ENCODE results near the gene PSMD14.

The PSMD14 gene

GRCh38 chr2:161381546-161381945, 73.3 kb downstream of the PSMD14 start:
- no peak for DNase-seq (ENCODE audit: low read depth in 2 of 3, low spot score in 1 of 3)

DNA sequence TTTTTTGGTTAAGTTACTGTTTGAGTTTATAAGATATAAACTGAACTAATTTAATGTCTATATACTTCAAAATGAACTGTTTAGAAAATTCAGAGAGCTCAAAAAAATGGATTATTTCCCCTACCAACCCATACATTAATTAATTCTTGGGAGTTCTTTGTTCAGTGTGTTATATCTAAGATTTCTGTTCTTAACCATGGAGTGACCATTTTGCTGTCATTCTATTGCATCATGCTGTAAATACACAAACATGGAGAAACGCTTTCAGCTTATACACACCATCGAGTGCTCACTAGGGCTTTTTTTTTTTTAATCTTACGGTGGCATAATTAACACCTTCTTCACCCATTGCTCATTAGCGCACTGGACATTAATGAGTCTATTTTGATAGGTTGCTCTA, 74.5 kb downstream of the PSMD14 start:
- DNase-seq (ENCODE audit: low read depth in 2 of 3, low spot score in 1 of 3): no peak

- no peak for DNase-seq (ENCODE audit: low read depth in 2 of 3, low spot score in 1 of 3)
Observed at GRCh38 chr2:161384864-161385263, 76.6 kb downstream of the PSMD14 start.

DNA sequence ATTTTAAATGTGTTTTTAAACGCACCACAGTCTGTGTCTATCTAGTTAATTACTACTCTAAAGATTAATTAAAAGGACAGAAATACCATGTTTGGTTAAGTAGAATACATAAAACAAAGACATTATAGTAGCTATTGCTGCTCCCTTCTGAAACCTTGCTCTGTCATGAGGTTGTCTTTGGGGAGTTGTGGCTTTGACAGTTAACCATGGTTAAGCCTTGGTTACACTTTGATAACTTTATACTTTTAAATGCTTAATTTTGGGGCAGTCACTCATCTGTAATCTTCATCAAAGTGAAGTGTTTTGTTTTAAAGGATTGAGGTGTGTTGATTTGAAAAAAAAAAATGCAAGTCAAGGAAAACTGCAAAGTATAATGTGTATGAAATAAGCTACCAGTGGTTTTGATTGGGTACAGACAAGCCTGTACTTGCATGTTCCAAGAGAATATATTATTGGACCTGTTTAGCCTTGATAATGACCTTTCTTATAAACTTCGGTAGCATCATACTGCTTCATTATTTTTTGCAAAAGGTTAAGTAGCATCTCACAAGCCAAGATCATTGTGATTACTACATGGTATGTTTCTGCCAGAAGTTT, 78.1 kb downstream of the PSMD14 start:
- no peak for DNase-seq (ENCODE audit: low read depth in 2 of 3, low spot score in 1 of 3)

DNA sequence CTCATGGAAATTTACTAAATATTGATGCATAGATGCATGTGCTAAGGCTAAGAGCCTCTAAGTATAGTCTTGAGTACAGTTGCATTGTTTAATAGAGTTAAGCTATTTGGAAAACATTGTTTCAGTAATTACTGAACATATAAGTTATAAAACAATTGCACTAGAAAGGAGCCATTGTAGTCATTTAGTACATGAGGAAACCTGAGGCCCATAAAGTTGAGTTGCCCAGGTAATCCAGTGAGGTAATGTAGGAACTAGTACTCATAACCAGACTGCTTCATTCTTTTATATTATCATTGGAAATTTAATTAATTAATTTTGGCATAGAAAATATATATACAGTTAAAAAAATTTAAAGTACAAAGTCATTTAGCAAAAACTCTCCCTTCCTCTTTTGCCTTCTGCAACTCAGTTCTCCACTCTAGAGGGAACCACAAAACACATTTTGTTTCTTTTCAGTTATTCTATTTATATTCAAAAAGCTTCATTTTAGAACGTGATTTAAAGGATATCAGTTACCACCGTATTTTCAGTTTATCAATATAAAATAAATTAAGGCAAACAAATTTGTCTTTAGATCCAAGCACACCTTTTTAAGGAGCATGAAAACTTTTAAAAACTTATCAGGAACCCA, 80.0 kb downstream of the PSMD14 start:
- no peak for DNase-seq (ENCODE audit: low read depth in 2 of 3, low spot score in 1 of 3)

DNA sequence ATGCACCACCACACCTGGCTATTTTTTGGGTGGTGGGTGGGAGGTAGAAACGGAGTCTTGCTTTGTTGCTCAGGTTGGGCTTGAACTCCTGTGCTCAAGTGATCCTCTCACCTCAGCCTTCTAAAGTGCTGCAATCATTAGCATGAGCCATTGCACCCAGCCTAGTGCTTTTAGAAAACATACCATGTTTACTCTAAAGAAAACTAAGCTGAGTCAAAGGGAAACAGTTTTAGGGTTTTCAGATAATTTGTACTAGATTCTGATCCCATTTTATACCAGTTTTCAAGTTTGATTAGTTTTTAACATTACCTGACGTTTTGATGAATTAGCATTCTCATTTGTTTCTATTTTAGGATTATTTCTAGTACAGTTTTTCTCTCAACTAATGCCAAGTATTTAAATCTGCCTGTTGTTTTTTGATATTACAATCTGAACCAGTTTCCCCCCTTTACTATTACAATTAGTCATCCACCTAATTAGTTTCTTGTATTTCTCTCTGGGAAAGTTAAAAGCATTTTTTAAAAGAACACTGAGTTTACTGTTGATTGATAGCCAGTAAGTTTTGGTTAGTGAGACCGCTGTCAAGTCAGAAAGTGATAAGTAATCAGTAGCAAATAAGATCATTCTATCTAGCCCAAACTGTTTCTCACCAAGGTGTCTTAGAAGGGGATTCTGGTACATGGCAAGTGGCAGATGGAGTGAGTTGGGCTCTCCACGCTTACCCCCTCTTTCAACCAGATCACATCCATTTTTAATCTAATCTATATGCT, 83.7 kb downstream of the PSMD14 start:
- no peak for DNase-seq (ENCODE audit: low read depth in 2 of 3, low spot score in 1 of 3)

- no peak for DNase-seq (ENCODE audit: low read depth in 2 of 3, low spot score in 1 of 3)
Observed at GRCh38 chr2:161400076-161400475, 91.9 kb downstream of the PSMD14 start.

DNA sequence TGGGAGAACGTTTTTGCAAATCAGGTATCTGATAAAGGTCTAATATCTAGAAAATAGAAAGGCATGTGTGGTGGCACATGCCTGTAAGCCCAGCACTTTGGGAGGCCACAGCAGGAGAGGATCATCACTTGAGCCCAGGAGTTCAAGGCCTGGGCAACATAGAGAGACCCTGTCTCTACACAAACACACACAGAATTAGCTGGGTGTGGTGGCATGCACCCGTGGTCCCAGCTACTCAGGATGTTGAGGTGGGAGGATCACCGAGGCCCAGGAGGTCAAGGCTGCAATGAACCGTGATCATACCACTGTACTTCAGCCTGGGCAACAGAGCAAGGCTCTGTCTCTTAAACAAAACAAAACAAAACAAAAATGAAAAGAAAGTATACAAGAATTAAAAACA, 94.1 kb downstream of the PSMD14 start:
- DNase-seq (ENCODE audit: low read depth in 2 of 3, low spot score in 1 of 3): no peak

- no peak for DNase-seq (ENCODE audit: low read depth in 2 of 3, low spot score in 1 of 3)
Observed at GRCh38 chr2:161406316-161406715, 98.1 kb downstream of the PSMD14 start.

GRCh38 chr2:161407597-161407996, 99.4 kb downstream of the PSMD14 start:
- DNase-seq (ENCODE audit: low read depth in 2 of 3, low spot score in 1 of 3): no peak

- no peak for DNase-seq (ENCODE audit: low read depth in 2 of 3, low spot score in 1 of 3)
Observed at GRCh38 chr2:161409308-161409907, 101.2 kb downstream of the PSMD14 start.

DNA sequence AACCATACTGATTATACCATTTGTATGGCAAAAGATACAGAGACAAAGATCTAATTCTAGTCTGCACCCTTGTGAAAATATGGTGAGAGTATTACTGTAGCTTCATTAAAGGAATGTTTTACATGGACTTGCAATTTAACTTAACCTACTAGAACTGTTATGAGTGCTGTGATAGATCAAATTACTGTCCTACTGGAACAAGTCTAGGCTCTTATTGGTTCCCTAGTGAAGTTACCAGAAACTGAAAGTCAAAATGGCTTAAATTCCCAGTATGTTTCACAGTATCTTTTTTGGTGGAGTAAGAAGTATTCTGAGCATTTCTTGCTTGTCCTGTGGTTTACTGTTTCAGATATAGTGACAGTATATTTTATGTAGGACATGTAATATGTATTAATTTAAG, 104.1 kb downstream of the PSMD14 start:
- no peak for DNase-seq (ENCODE audit: low read depth in 2 of 3, low spot score in 1 of 3)

GRCh38 chr2:161414042-161415033, 106.1 kb downstream of the PSMD14 start:
- DNase-seq (ENCODE audit: low read depth in 2 of 3, low spot score in 1 of 3): no peak

DNA sequence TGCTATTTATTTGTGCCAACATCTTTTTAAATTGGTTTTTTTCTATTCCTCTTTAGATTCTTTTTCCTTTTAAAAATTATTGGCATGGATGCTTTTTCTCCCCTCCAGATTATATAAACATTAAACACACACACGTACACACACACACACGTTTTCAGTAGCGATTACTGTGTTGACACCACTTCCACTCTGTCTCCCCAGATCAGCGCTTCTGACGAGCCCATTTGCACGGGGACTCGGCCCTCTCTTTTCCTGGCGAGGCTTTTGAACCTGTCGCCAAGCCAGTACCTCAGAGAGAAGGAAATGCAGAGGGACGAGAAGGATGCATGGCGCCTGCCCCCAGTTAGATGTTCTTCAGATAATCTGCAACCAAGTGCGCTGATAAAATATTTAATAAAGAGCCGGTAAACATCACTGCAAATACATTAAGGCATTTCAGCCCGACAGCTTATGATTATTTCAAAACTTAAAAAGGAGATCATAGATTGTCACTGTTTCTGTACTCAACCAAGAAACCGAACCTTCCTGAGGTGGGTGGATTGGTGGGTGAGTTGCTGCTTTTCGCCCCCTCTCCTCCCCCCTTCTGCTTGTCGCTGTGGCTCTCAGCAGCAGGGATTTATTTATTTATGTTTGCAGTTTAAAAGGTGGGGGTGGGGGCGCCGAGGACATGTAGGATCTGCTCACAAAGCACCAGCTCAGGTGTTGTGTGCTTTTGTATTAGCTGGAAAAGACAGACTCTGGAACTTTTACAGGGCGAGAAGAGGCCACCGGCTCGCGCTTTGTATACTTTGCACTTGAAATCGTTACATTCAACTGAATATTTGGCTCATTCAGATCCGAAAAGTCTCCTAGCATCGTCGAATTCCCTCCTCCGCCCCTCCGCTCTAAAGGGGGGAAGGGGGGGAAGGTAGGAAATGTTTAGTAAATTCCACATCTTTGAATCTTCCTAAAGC, 107.1 kb downstream of the PSMD14 start:
- DNase-seq (ENCODE audit: low read depth in 2 of 3, low spot score in 1 of 3): no peak

DNA sequence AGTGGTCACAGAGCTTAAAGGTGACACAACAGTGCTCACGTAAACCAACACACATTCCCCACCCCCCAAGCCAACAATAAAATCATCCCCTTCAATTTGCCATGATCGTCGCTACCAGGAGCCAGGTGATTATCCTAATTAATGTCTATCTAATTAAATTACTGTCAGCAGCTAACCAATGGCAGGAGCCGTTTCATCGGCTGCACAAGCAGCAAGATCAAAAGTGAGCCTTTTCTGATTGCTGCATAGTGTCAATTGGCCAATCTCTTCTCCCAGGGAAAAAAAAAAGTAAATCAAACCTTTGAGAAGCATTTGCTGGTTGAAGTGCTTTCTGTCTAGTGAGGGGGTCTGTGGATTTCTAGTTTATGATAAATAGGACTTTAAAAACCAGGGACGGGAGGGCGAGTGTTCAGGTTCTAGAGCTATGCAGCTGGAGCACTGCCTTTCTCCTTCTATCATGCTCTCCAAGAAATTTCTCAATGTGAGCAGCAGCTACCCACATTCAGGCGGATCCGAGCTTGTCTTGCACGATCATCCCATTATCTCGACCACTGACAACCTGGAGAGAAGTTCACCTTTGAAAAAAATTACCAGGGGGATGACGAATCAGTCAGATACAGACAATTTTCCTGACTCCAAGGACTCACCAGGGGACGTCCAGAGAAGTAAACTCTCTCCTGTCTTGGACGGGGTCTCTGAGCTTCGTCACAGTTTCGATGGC, 107.9 kb downstream of the PSMD14 start, which contains the start of gene TBR1:
TBR1 (plus strand) TSS at position 311 of the 721 bp plus-strand sequence; CDS start at position 425, 114 bp downstream.
- no peak for DNase-seq (ENCODE audit: low read depth in 2 of 3, low spot score in 1 of 3)

- DNase-seq (ENCODE audit: low read depth in 2 of 3, low spot score in 1 of 3): no peak
Observed at GRCh38 chr2:161416708-161417437, 108.6 kb downstream of the PSMD14 start.

- DNase-seq (ENCODE audit: low read depth in 2 of 3, low spot score in 1 of 3): no peak
Observed at GRCh38 chr2:161417438-161418274, 109.4 kb downstream of the PSMD14 start.

Measured in stimulated activated CD4-positive, alpha-beta T cell treated with anti-CD3 and anti-CD28 coated beads, Interleukin-12 subunit alpha, Interleukin-12 subunit beta, amount 100 ng/mL, for 48 hours (primary cell).